Hepatocyte (in vitro differentiated cells): ENCODE data around the gene MYZAP. TPM values are rescaled to one million over a fixed set of nuclear protein-coding genes. Genes with fewer than 3 reads are reported as not detected.

Experiments used
- DNase-seq: peaks from one replicate; pipeline ENCODE4 v3.0.0-alpha.2; 2016; ENCODE audit warnings: low spot score
- H2AFZ ChIP-seq: fragments of 200-600 bp; sonication (generic); 2 replicates; pipeline ENCODE4 v1.6.0; 2016; ENCODE audit warnings: antibody characterized with exemption, mild to moderate bottlenecking
- H3K27ac ChIP-seq: fragments of 200-600 bp; sonication (generic); 2 replicates; pipeline ENCODE4 v1.5.1; 2016; ENCODE audit warnings: mild to moderate bottlenecking
- H3K27me3 ChIP-seq: fragments of 200-600 bp; sonication (generic); 2 replicates; pipeline ENCODE4 v1.6.1; 2016
- H3K36me3 ChIP-seq: fragments of 200-600 bp; sonication (generic); replicated peaks from 2 replicates; pipeline ENCODE4 v1.5.1; 2016; ENCODE audit warnings: low read depth; ENCODE audit not compliant: insufficient read depth
- H3K4me1 ChIP-seq: fragments of 200-600 bp; sonication (generic); 2 replicates; pipeline ENCODE4 v1.5.1; 2016; ENCODE audit warnings: mild to moderate bottlenecking, moderate library complexity; ENCODE audit not compliant: insufficient read depth
- H3K4me2 ChIP-seq: fragments of 200-600 bp; sonication (generic); 2 replicates; pipeline ENCODE4 v1.6.0; 2016
- H3K4me3 ChIP-seq: fragments of 200-600 bp; sonication (generic); 2 replicates; pipeline ENCODE4 v1.5.1; 2016; ENCODE audit warnings: mild to moderate bottlenecking
- H3K79me2 ChIP-seq: fragments of 200-600 bp; sonication (generic); 2 replicates; pipeline ENCODE4 v1.6.0; 2017; ENCODE audit warnings: mild to moderate bottlenecking
- H3K9me2 ChIP-seq: fragments of 200-600 bp; sonication (generic); replicated peaks from 2 replicates; pipeline ENCODE4 v1.6.0; 2017; ENCODE audit warnings: mild to moderate bottlenecking; ENCODE audit not compliant: insufficient read depth
- H3K9me3 ChIP-seq: fragments of 200-600 bp; sonication (generic); 2 replicates; pipeline ENCODE4 v1.5.1; 2016; ENCODE audit warnings: low read depth, mild to moderate bottlenecking
- H4K20me1 ChIP-seq: fragments of 200-600 bp; sonication (generic); 2 replicates; pipeline ENCODE4 v1.6.0; 2016; ENCODE audit warnings: mild to moderate bottlenecking; ENCODE audit not compliant: insufficient read depth, poor library complexity, severe bottlenecking
- EZH2 ChIP-seq: fragments of 200-600 bp; sonication (generic); IDR thresholded peaks from 2 replicates; pipeline ENCODE4 v1.6.1; 2016; ENCODE audit warnings: antibody characterized with exemption, mild to moderate bottlenecking, borderline replicate concordance
- EZH2phosphoT487 ChIP-seq: fragments of 200-600 bp; sonication (generic); IDR thresholded peaks from one replicate; pipeline ENCODE4 v1.6.1; 2018; ENCODE audit warnings: antibody characterized with exemption, mild to moderate bottlenecking, low read depth, moderate library complexity; ENCODE audit not compliant: unreplicated experiment, severe bottlenecking
- WGBS: methylation state at CpG from one replicate; pipeline ENCODE4 v1.1.6; 2016; ENCODE audit warnings: low lambda C conversion rate; ENCODE audit errors: missing lambda C conversion rate; 5-methylcytosine and 5-hydroxymethylcytosine counted together
- polyA plus RNA-seq: library from polyadenylated mRNA; unstranded; fragments of >200 nt; fragmentation: Nextera tagmentation; extraction: Ambion mirVana; gene quantifications from 2 replicates; pipeline ENCODE4 v1.2.1, GENCODE V29; 2016
- total RNA-seq: library from RNA; depleted of rRNA; stranded (reverse); fragments of >200 nt; gene quantifications from 2 replicates; pipeline ENCODE4 v1.2.3, GENCODE V29; 2014
- TF ChIP-seq, protein P1 (sequence below): fragments of 200-600 bp; sonication (generic); IDR thresholded peaks from 2 replicates; pipeline ENCODE4 v1.5.1; 2016; ENCODE audit warnings: antibody characterized with exemption, mild to moderate bottlenecking; ENCODE audit not compliant: poor library complexity

The MYZAP gene
- total and polyA plus RNA-seq, 2 experiments from 2014 or later: 12.0 to 15.5 TPM

DNA sequence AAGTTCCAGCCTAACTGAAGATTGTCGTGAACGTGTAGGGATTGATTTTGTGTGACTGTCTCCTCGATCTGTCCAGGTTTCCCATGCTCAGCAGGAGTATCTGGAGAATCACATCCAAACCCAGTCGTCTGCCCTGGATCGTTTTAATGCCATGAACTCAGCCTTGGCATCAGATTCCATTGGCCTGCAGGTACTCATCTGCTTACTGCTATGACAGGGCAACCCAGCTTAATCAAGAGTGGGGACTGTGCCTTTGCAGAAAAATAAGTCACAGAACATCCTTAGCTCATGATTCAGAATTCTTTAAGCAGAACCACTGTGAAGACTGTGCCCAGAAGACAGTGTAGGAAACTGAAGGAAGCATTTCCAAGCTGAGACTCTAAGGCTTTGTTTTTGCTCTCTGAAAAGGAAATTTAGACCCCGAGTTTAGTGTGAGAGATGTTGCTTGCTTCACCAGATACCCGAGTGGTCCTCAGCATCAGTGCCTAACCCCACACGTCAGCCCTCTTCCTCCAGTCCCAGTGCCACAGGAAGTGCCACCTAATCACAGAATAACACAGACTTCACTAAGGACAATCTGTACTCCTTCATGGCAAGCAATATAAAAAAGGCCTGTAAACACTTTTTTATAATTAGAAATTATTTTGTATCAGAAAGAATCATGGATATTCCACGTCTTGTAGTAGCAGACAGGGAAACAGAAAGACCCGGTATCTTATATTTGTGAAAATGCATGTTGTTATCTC lies 34.2 kb downstream of the MYZAP start:
- Histone ChIP-seq H3K9me3 (no peaks in the 10 kb centered on the region), H3K27ac (no peak overlapping the region), H3K4me3 (no peak overlapping the region), H3K79me2 (no peaks in the 10 kb centered on the region), H3K27me3 (no peaks in the 10 kb centered on the region), H3K9me2 (no peaks in the 10 kb centered on the region), H2AFZ (no peak overlapping the region), H3K4me1 (no peaks in the 10 kb centered on the region), H3K36me3 (no peaks in the 10 kb centered on the region), H4K20me1 (no peaks in the 10 kb centered on the region), H3K4me2 (no peak overlapping the region)
- TF ChIP-seq, protein P1, sequence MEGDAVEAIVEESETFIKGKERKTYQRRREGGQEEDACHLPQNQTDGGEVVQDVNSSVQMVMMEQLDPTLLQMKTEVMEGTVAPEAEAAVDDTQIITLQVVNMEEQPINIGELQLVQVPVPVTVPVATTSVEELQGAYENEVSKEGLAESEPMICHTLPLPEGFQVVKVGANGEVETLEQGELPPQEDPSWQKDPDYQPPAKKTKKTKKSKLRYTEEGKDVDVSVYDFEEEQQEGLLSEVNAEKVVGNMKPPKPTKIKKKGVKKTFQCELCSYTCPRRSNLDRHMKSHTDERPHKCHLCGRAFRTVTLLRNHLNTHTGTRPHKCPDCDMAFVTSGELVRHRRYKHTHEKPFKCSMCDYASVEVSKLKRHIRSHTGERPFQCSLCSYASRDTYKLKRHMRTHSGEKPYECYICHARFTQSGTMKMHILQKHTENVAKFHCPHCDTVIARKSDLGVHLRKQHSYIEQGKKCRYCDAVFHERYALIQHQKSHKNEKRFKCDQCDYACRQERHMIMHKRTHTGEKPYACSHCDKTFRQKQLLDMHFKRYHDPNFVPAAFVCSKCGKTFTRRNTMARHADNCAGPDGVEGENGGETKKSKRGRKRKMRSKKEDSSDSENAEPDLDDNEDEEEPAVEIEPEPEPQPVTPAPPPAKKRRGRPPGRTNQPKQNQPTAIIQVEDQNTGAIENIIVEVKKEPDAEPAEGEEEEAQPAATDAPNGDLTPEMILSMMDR: no peak
- TF ChIP-seq EZH2 (no peak), EZH2phosphoT487 (no peak)
- no peak for DNase-seq
- WGBS: 71% methylated on average over 10 of the region's 10 CpGs

DNA sequence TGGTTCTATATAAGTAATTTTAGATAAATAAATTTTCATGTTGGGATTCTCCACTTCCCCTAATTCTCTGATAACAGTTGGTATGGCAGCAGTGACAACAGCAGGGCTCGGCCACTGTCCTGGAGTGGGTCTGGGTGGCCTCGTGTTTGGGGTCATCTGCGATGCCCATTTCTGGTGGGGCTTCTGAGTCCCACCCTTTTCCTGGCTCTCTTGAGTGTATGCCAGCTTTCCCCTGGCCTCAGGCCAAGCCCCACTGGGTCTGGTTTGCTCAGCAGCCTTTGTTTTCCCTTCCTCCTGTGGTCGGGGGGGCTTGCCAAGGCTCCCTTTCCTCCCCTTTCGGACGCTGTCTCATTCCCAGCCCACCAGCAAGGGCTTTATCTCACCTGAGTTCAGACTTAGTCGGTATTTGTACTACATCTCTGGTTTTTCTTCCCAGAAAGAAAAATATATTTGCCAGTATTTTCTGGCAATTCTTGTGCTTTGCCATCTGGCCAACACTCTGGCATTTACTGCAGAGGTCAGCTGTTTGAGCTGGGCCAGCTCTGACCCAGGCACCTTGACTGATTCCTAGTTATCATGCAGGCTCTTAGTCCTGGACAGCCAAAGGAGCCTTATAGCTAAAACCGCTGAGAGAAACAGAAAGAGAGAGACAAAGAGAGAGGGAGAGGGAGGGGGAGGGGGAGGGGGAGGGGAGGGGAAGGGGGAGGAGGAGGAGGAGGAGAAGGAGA lies 35.2 kb downstream of the MYZAP start:
- Histone ChIP-seq H3K27ac (no peak overlapping the region), H3K4me1 (no peaks in the 10 kb centered on the region), H3K79me2 (no peaks in the 10 kb centered on the region), H3K9me2 (no peaks in the 10 kb centered on the region), H3K9me3 (no peaks in the 10 kb centered on the region), H3K27me3 (no peaks in the 10 kb centered on the region), H2AFZ (no peak overlapping the region), H3K4me3 (no peak overlapping the region), H3K4me2 (no peak overlapping the region), H3K36me3 (no peaks in the 10 kb centered on the region), H4K20me1 (no peaks in the 10 kb centered on the region)
- no peak for DNase-seq
- WGBS: 71% methylated on average over 8 of the region's 8 CpGs
- TF ChIP-seq, protein P1: no peak
- no peak for TF ChIP-seq EZH2
- no peak for TF ChIP-seq EZH2phosphoT487

DNA sequence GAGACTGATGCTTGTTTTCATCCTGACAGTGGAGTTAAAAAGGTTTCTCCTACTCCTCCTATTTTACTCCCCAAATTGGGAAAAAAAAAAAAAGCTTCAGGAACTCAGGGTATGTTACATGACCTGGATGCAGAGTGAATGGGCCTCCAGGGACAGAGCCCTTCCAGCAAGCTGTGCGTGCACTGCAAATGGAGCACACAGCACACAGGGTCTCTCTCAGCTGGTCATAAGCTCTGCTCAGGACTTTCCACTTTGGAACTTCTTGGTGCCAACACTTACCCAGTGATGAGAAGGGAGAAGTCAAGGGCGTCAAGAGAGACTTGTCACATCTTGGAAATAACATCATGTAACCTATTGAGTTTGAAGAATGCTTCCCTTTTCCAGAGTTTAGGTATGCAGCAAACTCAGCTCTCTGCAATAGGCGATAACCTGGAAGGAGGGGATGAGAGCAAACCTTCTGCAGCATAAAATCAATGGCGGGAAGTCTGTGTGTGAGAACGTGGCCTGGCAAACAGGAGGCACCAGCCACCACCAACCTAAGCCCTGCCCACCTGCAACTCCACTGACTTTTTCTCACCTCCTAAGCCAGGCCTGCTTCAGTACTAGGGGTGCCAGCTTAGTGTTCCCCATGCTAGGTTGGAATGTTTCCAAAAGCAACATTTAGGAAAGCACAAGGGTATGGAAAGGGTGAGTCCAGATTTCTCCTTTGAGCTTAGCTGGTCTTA lies 39.8 kb downstream of the MYZAP start:
- Histone ChIP-seq H2AFZ (no peak overlapping the region), H3K27ac (no peak overlapping the region), H3K9me3 (no peaks in the 10 kb centered on the region), H4K20me1 (no peaks in the 10 kb centered on the region), H3K27me3 (no peaks in the 10 kb centered on the region), H3K9me2 (no peaks in the 10 kb centered on the region), H3K4me1 (peaks cover 10% of the 10 kb centered on the region), H3K79me2 (no peaks in the 10 kb centered on the region), H3K4me3 (no peak overlapping the region), H3K36me3 (no peaks in the 10 kb centered on the region), H3K4me2 (no peak overlapping the region)
- no peak for DNase-seq
- WGBS: 90% methylated on average over 5 of the region's 5 CpGs
- TF ChIP-seq, protein P1: no peak
- TF ChIP-seq EZH2 (no peak), EZH2phosphoT487 (no peak)
